GM23248 (cell line): ENCODE measurements around the gene ANO6. TPM values are rescaled to one million over a fixed set of nuclear protein-coding genes. Genes with fewer than 3 reads are reported as not detected.
A peak's percentile ranks its signal among the peaks of the same experiment; 100 is the strongest.

Source experiments
- DNase-seq: peaks from one replicate; pipeline ENCODE4 v3.0.0-alpha.2; 2015
- H2AFZ ChIP-seq: fragments of 200-600 bp; sonication (generic); 2 replicates; pipeline ENCODE4 v1.6.1; 2016; ENCODE audit warnings: antibody characterized with exemption
- H3F3A ChIP-seq: fragments of 200-600 bp; sonication (generic); 2 replicates; pipeline ENCODE4 v1.6.1; 2016; ENCODE audit warnings: mild to moderate bottlenecking, antibody characterized with exemption, mixed run types; ENCODE audit not compliant: insufficient read depth
- H3K27ac ChIP-seq: fragments of 200-600 bp; sonication (generic); 2 replicates; pipeline ENCODE4 v1.5.1; 2016; ENCODE audit warnings: mild to moderate bottlenecking
- H3K27me3 ChIP-seq: fragments of 200-600 bp; sonication (generic); replicated peaks from 2 replicates; pipeline ENCODE4 v1.6.1; 2016; ENCODE audit warnings: mild to moderate bottlenecking; ENCODE audit not compliant: insufficient read depth
- H3K36me3 ChIP-seq: fragments of 200-600 bp; sonication (generic); 2 replicates; pipeline ENCODE4 v1.6.1; 2016; ENCODE audit warnings: low read depth, mild to moderate bottlenecking
- H3K4me1 ChIP-seq: fragments of 200-600 bp; sonication (generic); 2 replicates; pipeline ENCODE4 v1.6.1; 2016; ENCODE audit warnings: mild to moderate bottlenecking; ENCODE audit not compliant: insufficient read depth
- H3K4me2 ChIP-seq: fragments of 200-600 bp; sonication (generic); one replicate; pipeline ENCODE4 v1.6.1; 2016; ENCODE audit warnings: mild to moderate bottlenecking; ENCODE audit not compliant: unreplicated experiment
- H3K4me3 ChIP-seq: fragments of 200-600 bp; sonication (generic); 2 replicates; pipeline ENCODE4 v1.5.1; 2016; ENCODE audit warnings: mild to moderate bottlenecking
- H3K79me2 ChIP-seq: fragments of 200-600 bp; sonication (generic); 2 replicates; pipeline ENCODE4 v1.6.1; 2016; ENCODE audit warnings: mild to moderate bottlenecking; ENCODE audit not compliant: insufficient read depth
- H3K9ac ChIP-seq: fragments of 200-600 bp; sonication (generic); 2 replicates; pipeline ENCODE4 v1.6.1; 2016; ENCODE audit warnings: mild to moderate bottlenecking
- H3K9me2 ChIP-seq: fragments of 200-600 bp; sonication (generic); 2 replicates; pipeline ENCODE4 v1.6.1; 2016; ENCODE audit warnings: mixed run types, mild to moderate bottlenecking, moderate library complexity; ENCODE audit not compliant: insufficient read depth
- H3K9me3 ChIP-seq: fragments of 200-600 bp; sonication (generic); one replicate; pipeline ENCODE4 v1.6.1; 2017; ENCODE audit warnings: low read depth
- H4K20me1 ChIP-seq: fragments of 200-600 bp; sonication (generic); 2 replicates; pipeline ENCODE4 v1.6.0; 2016; ENCODE audit not compliant: insufficient read depth
- EZH2 ChIP-seq: fragments of 200-600 bp; sonication (generic); IDR thresholded peaks from 2 replicates; pipeline ENCODE4 v1.6.1; 2018; ENCODE audit warnings: antibody characterized with exemption, mild to moderate bottlenecking; ENCODE audit not compliant: insufficient read depth, poor library complexity, severe bottlenecking
- EZH2phosphoT487 ChIP-seq: fragments of 200-600 bp; sonication (generic); IDR thresholded peaks from 2 replicates; pipeline ENCODE4 v1.6.1; 2018; ENCODE audit warnings: antibody characterized with exemption, moderate library complexity, mild to moderate bottlenecking, low read depth; ENCODE audit not compliant: insufficient read depth
- WGBS, 2 experiments: methylation state at CpG; one replicate each; pipeline ENCODE4 v1.1.6; 2015 to 2017; ENCODE audit warnings: low lambda C conversion rate in 2 of 2, low coverage in 1 of 2; ENCODE audit errors: missing lambda C conversion rate in 2 of 2; 5-methylcytosine and 5-hydroxymethylcytosine counted together
- in situ Hi-C: fragments of 300-500 bp; cut with MboI; formaldehyde crosslinking; loops from 2 replicates; pipeline ENCODE4 v1.15.0; 2020
- polyA plus RNA-seq: library from polyadenylated mRNA; unstranded; fragments of >200 nt; fragmentation: Nextera tagmentation; extraction: Ambion mirVana; gene quantifications from 2 replicates; pipeline ENCODE4 v1.2.1, GENCODE V29; 2016
- total RNA-seq: library from RNA; depleted of rRNA; stranded (reverse); fragments of >200 nt; shearing (Covaris generic); gene quantifications from 2 replicates; pipeline ENCODE4 v1.2.3, GENCODE V29; 2014

The ANO6 gene
- total and polyA plus RNA-seq, 2 experiments from 2014 or later: 50.1 to 65.4 TPM

- H3K4me2 ChIP-seq: no peak overlapping the region
- no peaks in the 10 kb centered on the region for H3K4me1 ChIP-seq
- no peaks in the 10 kb centered on the region for H4K20me1 ChIP-seq
- TF ChIP-seq EZH2phosphoT487: no peak
- no peak for TF ChIP-seq EZH2
- H2AFZ ChIP-seq: no peak overlapping the region; the same call in 1 of the 2 replicates
- no peaks in the 10 kb centered on the region for H3K9me2 ChIP-seq
- in situ Hi-C loops: loop anchor here (10.0 to 25.0 kb wide), 2 partner anchors 210 to 553 kb away; partner anchors contain the start of gene ARID2
- no peak overlapping the region for H3K9ac ChIP-seq
- H3K9me3 ChIP-seq: no peaks in the 10 kb centered on the region
- no peaks in the 10 kb centered on the region for H3K36me3 ChIP-seq
- no peaks in the 10 kb centered on the region for H3F3A ChIP-seq
- no peak overlapping the region for H3K4me3 ChIP-seq
- H3K27ac ChIP-seq: no peak overlapping the region
- no peaks in the 10 kb centered on the region for H3K27me3 ChIP-seq
- no peak for DNase-seq
- WGBS, 2 experiments: 87 to 88% methylated on average over 6 of the region's 6 CpGs
- no peaks in the 10 kb centered on the region for H3K79me2 ChIP-seq
Measured at GRCh38 chr12:45184147-45184963, 31.5 kb upstream of the ANO6 start.

GRCh38 chr12:45186762-45187161, 29.1 kb upstream of the ANO6 start:
- in situ Hi-C loops: loop anchor here (10.0 to 25.0 kb wide), 2 partner anchors 208 to 551 kb away; partner anchors contain the start of gene ARID2
- Histone ChIP-seq H3K9me3 (no peaks in the 10 kb centered on the region), H3K9me2 (no peaks in the 10 kb centered on the region), H3K27ac (no peak overlapping the region), H3K9ac (no peak overlapping the region), H2AFZ (no peak overlapping the region), H3K4me1 (peaks cover 5% of the 10 kb centered on the region), H3F3A (peaks cover 12% of the 10 kb centered on the region), H3K79me2 (no peaks in the 10 kb centered on the region), H3K4me2 (no peak overlapping the region), H4K20me1 (no peaks in the 10 kb centered on the region), H3K27me3 (no peaks in the 10 kb centered on the region), H3K4me3 (no peak overlapping the region), H3K36me3 (no peaks in the 10 kb centered on the region)
- no peak for DNase-seq
- WGBS, 2 experiments: 95 to 100% methylated on average over 2 of the region's 2 CpGs
- no peak for TF ChIP-seq EZH2
- TF ChIP-seq EZH2phosphoT487: no peak

GRCh38 chr12:45189766-45190403, 26.0 kb upstream of the ANO6 start:
- Histone ChIP-seq H2AFZ (no peak overlapping the region), H3K9me2 (no peaks in the 10 kb centered on the region), H3K79me2 (no peaks in the 10 kb centered on the region), H3K4me1 (peaks cover 15% of the 10 kb centered on the region), H4K20me1 (no peaks in the 10 kb centered on the region), H3K27ac (no peak overlapping the region), H3K4me2 (no peak overlapping the region), H3K4me3 (no peak overlapping the region), H3K9me3 (no peaks in the 10 kb centered on the region), H3K36me3 (no peaks in the 10 kb centered on the region), H3F3A (peaks cover 20% of the 10 kb centered on the region), H3K9ac (no peak overlapping the region), H3K27me3 (no peaks in the 10 kb centered on the region)
- no peak for DNase-seq
- in situ Hi-C loops: loop anchor here (10.0 to 25.0 kb wide), 2 partner anchors 205 to 547 kb away; partner anchors contain the start of gene ARID2
- WGBS, 2 experiments: 95 to 100% methylated on average over 1 of the region's 1 CpG
- no peak for TF ChIP-seq EZH2phosphoT487
- no peak for TF ChIP-seq EZH2

- TF ChIP-seq EZH2phosphoT487 (no peak), EZH2 (no peak)
- DNase-seq: peak; percentile 60
- no peaks in the 10 kb centered on the region for H3K9me3 ChIP-seq
Measured at GRCh38 chr12:45191239-45191638, 24.7 kb upstream of the ANO6 start.

More at GRCh38 chr12:45191239-45191638, 24.7 kb upstream of the ANO6 start:
- H2AFZ ChIP-seq: no peak overlapping the region
- H3K79me2 ChIP-seq: no peaks in the 10 kb centered on the region
- in situ Hi-C loops: loop anchor here (25.0 kb wide), 1 partner anchor 546 kb away; the partner anchor contains the start of gene ARID2
- H3F3A ChIP-seq: peaks cover 20% of the 10 kb centered on the region
- no peaks in the 10 kb centered on the region for H4K20me1 ChIP-seq
- no peak overlapping the region for H3K9ac ChIP-seq
- no peaks in the 10 kb centered on the region for H3K27me3 ChIP-seq
- no peaks in the 10 kb centered on the region for H3K9me2 ChIP-seq
- no peak overlapping the region for H3K4me3 ChIP-seq
- peaks cover 15% of the 10 kb centered on the region for H3K4me1 ChIP-seq
- WGBS, 2 experiments: 67 to 74% methylated on average over 1 of the region's 1 CpG
- H3K27ac ChIP-seq: no peak overlapping the region
- H3K36me3 ChIP-seq: no peaks in the 10 kb centered on the region
- no peak overlapping the region for H3K4me2 ChIP-seq
